ENCODE results near the gene SELENOO. TPM values are rescaled to one million over a fixed set of nuclear protein-coding genes. Genes with fewer than 3 reads are reported as not detected.

Gene SELENOO
- polyA plus RNA-seq, 1 of the 3 experiments (the other 2 are of a cell fraction), result 26.7 TPM

DNA sequence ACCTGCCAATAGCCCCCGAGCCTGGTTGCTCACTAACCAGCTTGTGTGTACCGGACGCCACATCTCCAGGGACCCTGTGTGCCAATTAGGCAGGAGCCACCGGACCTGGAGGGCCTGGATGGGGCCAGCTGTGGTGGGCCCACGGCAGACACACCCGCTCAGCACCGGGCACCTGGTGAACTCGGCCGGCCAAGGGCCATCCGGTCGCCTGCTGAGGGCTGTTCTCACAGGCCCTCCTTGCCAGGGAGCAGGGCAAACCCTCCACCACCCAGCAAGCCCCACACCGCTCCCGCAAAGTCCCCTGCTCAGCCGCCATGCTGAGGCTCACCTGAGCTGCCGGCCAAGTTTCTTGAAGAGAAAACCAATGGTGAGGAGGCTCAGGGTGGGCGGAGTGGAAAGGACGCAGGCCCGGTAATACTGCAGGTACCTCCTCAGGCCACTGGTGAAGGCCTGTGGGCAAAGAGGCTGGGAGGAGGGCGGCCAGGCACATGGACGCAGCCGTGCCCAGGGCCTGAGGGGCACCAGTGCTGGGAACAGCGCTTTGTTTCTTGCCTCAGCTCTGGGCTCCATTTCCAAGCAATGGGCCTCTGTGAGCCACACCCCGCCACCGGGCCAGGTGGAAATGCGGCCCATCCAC lies 26.9 kb downstream of the SELENOO start (continued):
- TF ChIP-seq EZH2phosphoT487 (IDR thresholded peaks at IDR 0.05; ENCODE audit: borderline replicate concordance, low read depth), result no peak

- WGBS (ENCODE audit: low lambda C conversion rate), result 97% methylated on average over 9 of the region's 9 CpGs
- no peaks in the 10 kb centered on the region for H3K9me2 ChIP-seq
- DNase-seq, result no peak
- no peak overlapping the region for H3K27ac ChIP-seq (ENCODE audit: low read depth in 2 of 2, low read length in 1 of 2)
- H3K4me1 ChIP-seq (ENCODE audit: control insufficient read depth in 1 of 2, insufficient read depth in 2 of 2, low read depth in 1 of 2, low read length in 1 of 2), result no peaks in the 10 kb centered on the region
- POLR2A ChIA-PET, result no interaction called here
- peaks cover 0 to 24% of the 10 kb centered on the region in 2 experiments for H3K36me3 ChIP-seq (replicated peaks in 1 of 2; ENCODE audit: control insufficient read depth in 1 of 2, insufficient read depth in 2 of 2, low read length in 1 of 2)
- H3K9me3 ChIP-seq, result no peaks in the 10 kb centered on the region
- CTCF ChIA-PET, result interaction anchor here (1.0 to 2.1 kb wide), 4 partner anchors 9 to 172 kb away, joined by 3 to 13 read pairs (median 4); no protein-coding TSS in a partner anchor
- H3K9ac ChIP-seq, result no peak overlapping the region
- peaks cover 11% of the 10 kb centered on the region; the same call in 1 of the 2 replicates for H3K79me2 ChIP-seq (ENCODE audit: insufficient read depth)
- H3K4me3 ChIP-seq (ENCODE audit: low read depth in 2 of 2, low read length in 1 of 2), result no peak overlapping the region
- H2AFZ ChIP-seq (ENCODE audit: low read depth), result no peak overlapping the region
- no peak overlapping the region for H3K4me2 ChIP-seq
- H3F3A ChIP-seq (replicated peaks; ENCODE audit: insufficient read depth), result no peaks in the 10 kb centered on the region
- H3K27me3 ChIP-seq (ENCODE audit: insufficient read depth), result no peaks in the 10 kb centered on the region
- TF ChIP-seq RFX5 (IDR thresholded peaks at IDR 0.05; ENCODE audit: low read length) (no peak), NRF1 (IDR thresholded peaks at IDR 0.05; ENCODE audit: low read depth, low read length) (no peak), RXRA (IDR thresholded peaks at IDR 0.05; ENCODE audit: borderline replicate concordance, low read depth) (no peak), GABPA (IDR thresholded peaks at IDR 0.05; ENCODE audit: low read depth) (no peak)
- TF ChIP-seq, protein P1, sequence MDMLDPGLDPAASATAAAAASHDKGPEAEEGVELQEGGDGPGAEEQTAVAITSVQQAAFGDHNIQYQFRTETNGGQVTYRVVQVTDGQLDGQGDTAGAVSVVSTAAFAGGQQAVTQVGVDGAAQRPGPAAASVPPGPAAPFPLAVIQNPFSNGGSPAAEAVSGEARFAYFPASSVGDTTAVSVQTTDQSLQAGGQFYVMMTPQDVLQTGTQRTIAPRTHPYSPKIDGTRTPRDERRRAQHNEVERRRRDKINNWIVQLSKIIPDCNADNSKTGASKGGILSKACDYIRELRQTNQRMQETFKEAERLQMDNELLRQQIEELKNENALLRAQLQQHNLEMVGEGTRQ (IDR thresholded peaks at IDR 0.05; ENCODE audit: borderline replicate concordance, low read depth, low read length), result no peak
- TF ChIP-seq, protein P2, sequence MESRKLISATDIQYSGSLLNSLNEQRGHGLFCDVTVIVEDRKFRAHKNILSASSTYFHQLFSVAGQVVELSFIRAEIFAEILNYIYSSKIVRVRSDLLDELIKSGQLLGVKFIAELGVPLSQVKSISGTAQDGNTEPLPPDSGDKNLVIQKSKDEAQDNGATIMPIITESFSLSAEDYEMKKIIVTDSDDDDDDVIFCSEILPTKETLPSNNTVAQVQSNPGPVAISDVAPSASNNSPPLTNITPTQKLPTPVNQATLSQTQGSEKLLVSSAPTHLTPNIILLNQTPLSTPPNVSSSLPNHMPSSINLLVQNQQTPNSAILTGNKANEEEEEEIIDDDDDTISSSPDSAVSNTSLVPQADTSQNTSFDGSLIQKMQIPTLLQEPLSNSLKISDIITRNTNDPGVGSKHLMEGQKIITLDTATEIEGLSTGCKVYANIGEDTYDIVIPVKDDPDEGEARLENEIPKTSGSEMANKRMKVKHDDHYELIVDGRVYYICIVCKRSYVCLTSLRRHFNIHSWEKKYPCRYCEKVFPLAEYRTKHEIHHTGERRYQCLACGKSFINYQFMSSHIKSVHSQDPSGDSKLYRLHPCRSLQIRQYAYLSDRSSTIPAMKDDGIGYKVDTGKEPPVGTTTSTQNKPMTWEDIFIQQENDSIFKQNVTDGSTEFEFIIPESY (IDR thresholded peaks at IDR 0.05; ENCODE audit: borderline replicate concordance, low read depth), result no peak
- H4K20me1 ChIP-seq (ENCODE audit: insufficient read depth), result no peaks in the 10 kb centered on the region
Observed at GRCh38 chr22:50228366-50228765, 27.6 kb downstream of the SELENOO start.

DNA sequence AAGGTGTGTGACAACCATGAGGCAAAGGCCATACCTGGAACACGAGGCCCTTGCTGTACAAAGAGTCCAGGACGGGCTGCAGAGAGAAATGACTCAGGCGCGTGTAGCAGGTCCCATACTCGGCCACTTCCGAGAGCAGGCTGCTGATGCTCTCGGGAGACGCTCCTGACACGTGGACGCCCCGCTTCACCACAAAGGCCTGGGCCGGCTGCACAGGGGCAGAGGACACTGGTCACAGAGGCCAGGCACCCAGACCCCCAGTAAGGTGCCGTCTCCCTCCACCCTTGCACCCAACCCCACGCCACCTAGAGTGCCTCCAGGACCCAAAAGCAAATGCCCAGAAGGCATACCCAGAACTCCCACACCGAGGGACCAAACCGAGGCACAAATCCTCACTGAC lies 28.6 kb downstream of the SELENOO start:
- POLR2A ChIA-PET, result no interaction called here
- Histone ChIP-seq H3K27ac (ENCODE audit: low read depth in 2 of 2, low read length in 1 of 2) (no peak overlapping the region), H3K9ac (no peak overlapping the region), H3K4me3 (ENCODE audit: low read depth in 2 of 2, low read length in 1 of 2) (no peak overlapping the region), H3K27me3 (ENCODE audit: insufficient read depth) (no peaks in the 10 kb centered on the region), H3K9me2 (no peaks in the 10 kb centered on the region), H2AFZ (ENCODE audit: low read depth) (no peak overlapping the region), H3K4me2 (no peak overlapping the region), H3F3A (replicated peaks; ENCODE audit: insufficient read depth) (no peaks in the 10 kb centered on the region), H3K9me3 (no peaks in the 10 kb centered on the region), H3K79me2 (ENCODE audit: insufficient read depth) (peaks cover 11% of the 10 kb centered on the region; the same call in 1 of the 2 replicates), H3K36me3 (replicated peaks in 1 of 2; ENCODE audit: control insufficient read depth in 1 of 2, insufficient read depth in 2 of 2, low read length in 1 of 2) (peaks cover 0 to 17% of the 10 kb centered on the region in 2 experiments), H3K4me1 (ENCODE audit: control insufficient read depth in 1 of 2, insufficient read depth in 2 of 2, low read depth in 1 of 2, low read length in 1 of 2) (no peaks in the 10 kb centered on the region), H4K20me1 (ENCODE audit: insufficient read depth) (peaks cover 7% of the 10 kb centered on the region; the same call in 1 of the 2 replicates)
- no peak for DNase-seq
- CTCF ChIA-PET, result no interaction called here
- 85% methylated on average over 4 of the region's 16 CpGs for WGBS (ENCODE audit: low lambda C conversion rate)
- TF ChIP-seq MEF2A (IDR thresholded peaks at IDR 0.05; ENCODE audit: borderline replicate concordance, low read depth) (no peak), FOSL2 (IDR thresholded peaks at IDR 0.05; ENCODE audit: borderline replicate concordance, low read depth) (no peak), FOXJ3 (CRISPR knock-in tag; IDR thresholded peaks at IDR 0.05) (no peak), ELF1 (IDR thresholded peaks at IDR 0.05) (no peak), TCF12 (IDR thresholded peaks at IDR 0.05) (no peak), NRF1 (IDR thresholded peaks at IDR 0.05; ENCODE audit: low read depth, low read length) (no peak), SIN3A (IDR thresholded peaks at IDR 0.05; ENCODE audit: borderline replicate concordance, low read depth, low read length) (no peak), GABPA (IDR thresholded peaks at IDR 0.05; ENCODE audit: low read depth) (no peak), CTCF (IDR thresholded peaks at IDR 0.05) (no peak)
- TF ChIP-seq, protein P3, sequence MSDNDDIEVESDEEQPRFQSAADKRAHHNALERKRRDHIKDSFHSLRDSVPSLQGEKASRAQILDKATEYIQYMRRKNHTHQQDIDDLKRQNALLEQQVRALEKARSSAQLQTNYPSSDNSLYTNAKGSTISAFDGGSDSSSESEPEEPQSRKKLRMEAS (IDR thresholded peaks at IDR 0.05; ENCODE audit: low read depth), result no peak
